ENCODE results near the gene PTDSS2.

The PTDSS2 gene

DNA sequence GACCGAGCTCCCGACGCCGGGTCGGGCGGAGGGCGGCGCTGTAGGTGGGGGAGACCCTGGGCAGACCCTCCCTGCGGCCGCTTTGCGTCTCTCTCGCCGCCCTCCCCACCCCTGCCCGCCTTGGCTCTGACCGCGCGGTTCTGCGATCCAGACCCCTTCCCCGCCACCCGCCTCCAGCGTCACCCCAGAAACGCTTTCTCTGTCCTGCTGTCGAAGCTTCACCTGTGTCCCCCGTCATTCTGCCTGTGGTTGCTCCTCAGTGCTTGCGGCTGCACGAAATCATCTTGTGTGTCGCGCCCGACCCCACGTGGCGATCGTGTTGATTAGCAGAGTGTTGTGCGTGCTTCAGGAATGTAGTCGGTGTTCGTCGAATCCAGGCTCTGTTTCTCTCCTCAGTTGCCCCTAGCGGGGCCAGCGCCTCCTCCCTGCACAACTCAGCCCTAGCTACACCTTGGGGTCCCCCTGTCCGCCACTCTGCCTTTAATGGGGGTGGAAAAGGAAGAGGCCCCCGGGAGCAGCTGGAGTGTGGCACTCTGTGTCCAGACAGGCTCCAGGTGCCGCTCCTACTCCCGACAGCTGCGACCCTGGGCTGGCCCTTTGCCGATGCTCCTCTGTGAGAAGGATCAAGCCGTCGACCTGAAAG, 851 bp downstream of the PTDSS2 start:
- Histone ChIP-seq H3K79me2 (ENCODE audit: control insufficient read depth, low read length) (peaks cover 60% of the 10 kb centered on the region), H3K4me2 (ENCODE audit: low read length) (peak overlapping the region; percentile 90), H3K36me3 (ENCODE audit: control insufficient read depth, low read length) (peaks cover 23% of the 10 kb centered on the region), H3F3A (ENCODE audit: control insufficient read depth, insufficient read depth) (peaks cover 13% of the 10 kb centered on the region), H3K9me3 (ENCODE audit: control insufficient read depth, insufficient read depth, low read length) (no peaks in the 10 kb centered on the region), H3K27me3 (ENCODE audit: control insufficient read depth, low read length) (no peaks in the 10 kb centered on the region; the same call in 1 of the 2 replicates), H3K27ac (ENCODE audit: low read depth, low read length) (no peak overlapping the region), H3K4me3 (ENCODE audit: low read length) (peak overlapping the region; percentile 91), H3K4me1 (ENCODE audit: control insufficient read depth, low read length) (peaks cover 36% of the 10 kb centered on the region), H4K20me1 (ENCODE audit: control insufficient read depth, insufficient read depth, low read depth, low read length) (peaks cover 6% of the 10 kb centered on the region; the same call in 1 of the 2 replicates), H3K9me2 (replicated peaks; ENCODE audit: control insufficient read depth, low read length) (no peaks in the 10 kb centered on the region)
- TF ChIP-seq CTCF (IDR thresholded peaks at IDR 0.05; ENCODE audit: low read depth, low read length, poor library complexity, severe bottlenecking) (peak; percentile 64), EZH2phosphoT487 (IDR thresholded peaks at IDR 0.05; ENCODE audit: borderline replicate concordance, low read length) (no peak)

- peaks cover 6% of the 10 kb centered on the region; the same call in 1 of the 2 replicates for H4K20me1 ChIP-seq (ENCODE audit: control insufficient read depth, insufficient read depth, low read depth, low read length)
- H3F3A ChIP-seq (ENCODE audit: control insufficient read depth, insufficient read depth) = peaks cover 13% of the 10 kb centered on the region
- no peaks in the 10 kb centered on the region for H3K9me2 ChIP-seq (replicated peaks; ENCODE audit: control insufficient read depth, low read length)
- peak overlapping the region; percentile 91; the same call in 1 of the 2 replicates for H3K4me3 ChIP-seq (ENCODE audit: low read length)
- TF ChIP-seq CTCF (IDR thresholded peaks at IDR 0.05; ENCODE audit: low read depth, low read length, poor library complexity, severe bottlenecking) = no peak
- no peak for TF ChIP-seq EZH2phosphoT487 (IDR thresholded peaks at IDR 0.05; ENCODE audit: borderline replicate concordance, low read length)
- H3K79me2 ChIP-seq (ENCODE audit: control insufficient read depth, low read length) = peaks cover 66% of the 10 kb centered on the region
- H3K27ac ChIP-seq (ENCODE audit: low read depth, low read length) = no peak overlapping the region
- no peaks in the 10 kb centered on the region for H3K9me3 ChIP-seq (ENCODE audit: control insufficient read depth, insufficient read depth, low read length)
- peak overlapping the region; percentile 90 for H3K4me2 ChIP-seq (ENCODE audit: low read length)
- no peaks in the 10 kb centered on the region for H3K27me3 ChIP-seq (ENCODE audit: control insufficient read depth, low read length)
- peaks cover 27% of the 10 kb centered on the region for H3K36me3 ChIP-seq (ENCODE audit: control insufficient read depth, low read length)
- peaks cover 41% of the 10 kb centered on the region for H3K4me1 ChIP-seq (ENCODE audit: control insufficient read depth, low read length)
These were observed 1.7 kb downstream of the PTDSS2 start for GRCh38 chr11:451738-452137.

- H3K9me2 ChIP-seq (replicated peaks; ENCODE audit: control insufficient read depth, low read length) = no peaks in the 10 kb centered on the region
- peaks cover 32% of the 10 kb centered on the region for H3K36me3 ChIP-seq (ENCODE audit: control insufficient read depth, low read length)
- no peaks in the 10 kb centered on the region for H3K27me3 ChIP-seq (ENCODE audit: control insufficient read depth, low read length)
- TF ChIP-seq CTCF (IDR thresholded peaks at IDR 0.05; ENCODE audit: low read depth, low read length, poor library complexity, severe bottlenecking) (no peak), EZH2phosphoT487 (IDR thresholded peaks at IDR 0.05; ENCODE audit: borderline replicate concordance, low read length) (no peak)
- peak overlapping the region; percentile 90; the same call in 1 of the 2 replicates for H3K4me2 ChIP-seq (ENCODE audit: low read length)
- peaks cover 45% of the 10 kb centered on the region for H3K4me1 ChIP-seq (ENCODE audit: control insufficient read depth, low read length)
- H3K27ac ChIP-seq (ENCODE audit: low read depth, low read length) = no peak overlapping the region
- peaks cover 13% of the 10 kb centered on the region for H3F3A ChIP-seq (ENCODE audit: control insufficient read depth, insufficient read depth)
- peaks cover 71% of the 10 kb centered on the region for H3K79me2 ChIP-seq (ENCODE audit: control insufficient read depth, low read length)
- peaks cover 6% of the 10 kb centered on the region; the same call in 1 of the 2 replicates for H4K20me1 ChIP-seq (ENCODE audit: control insufficient read depth, insufficient read depth, low read depth, low read length)
- no peaks in the 10 kb centered on the region for H3K9me3 ChIP-seq (ENCODE audit: control insufficient read depth, insufficient read depth, low read length)
- H3K4me3 ChIP-seq (ENCODE audit: low read length) = no peak overlapping the region
These were observed 2.2 kb downstream of the PTDSS2 start for GRCh38 chr11:452203-452744.

Measured in DOHH2 (cell line).